ENCODE measurements around the gene LRRC38. TPM values are rescaled to one million over a fixed set of nuclear protein-coding genes. Genes with fewer than 3 reads are reported as not detected.

The LRRC38 gene
- total RNA-seq, 5 donors from 2014 or later (not counting 1 experiment from before 2014, with no cell fraction given): 0.13 TPM; not detected in 4

DNA sequence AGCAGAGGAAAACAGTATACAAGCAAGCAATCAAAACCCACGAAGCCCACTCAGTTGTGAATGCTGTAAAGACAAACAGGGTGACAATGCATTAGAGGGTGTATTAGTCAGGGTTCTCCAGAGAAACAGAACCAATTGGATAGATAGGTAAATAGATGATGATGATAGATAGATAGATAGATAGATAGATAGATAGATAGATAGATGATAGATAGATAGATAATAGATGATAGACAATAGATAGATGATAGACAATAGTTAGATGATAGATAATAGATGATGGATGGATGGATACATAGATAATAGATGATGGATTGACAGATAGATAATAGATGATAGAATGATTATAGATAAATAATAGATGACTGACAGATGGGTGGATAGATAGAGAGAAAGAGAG, 48.3 kb downstream of the LRRC38 start:
- no peak for ATAC-seq (replicated peaks in 1 of 4)
- Mint-ChIP-seq H3K27me3 (no peaks in the 10 kb centered on the region), H3K27ac (no peak overlapping the region), H3K4me1 (no peaks in the 10 kb centered on the region), H3K36me3 (no peaks in the 10 kb centered on the region), H3K4me3 (no peak overlapping the region), H3K9me3 (no peaks in the 10 kb centered on the region)
- H3K9me3 ChIP-seq: no peaks in the 10 kb centered on the region
- CTCF ChIA-PET: interaction anchor here in 1 of 2 donors (0.6 kb wide), 2 partner anchors 72 to 489 kb away, joined by 5 read pairs; no protein-coding TSS in a partner anchor
- POLR2A ChIA-PET: no interaction called here
- no peak overlapping the region for H3K4me3 ChIP-seq (ENCODE audit: control insufficient read depth in 1 of 2, extremely low read depth in 1 of 2, low read length in 1 of 2)
- DNase-seq: no peak
- H3K27ac ChIP-seq (ENCODE audit: low read length): no peak overlapping the region
- H3K4me1 ChIP-seq (ENCODE audit: control insufficient read depth in 1 of 2, extremely low read depth in 1 of 2, insufficient read depth in 2 of 2, low read length in 2 of 2): no peaks in the 10 kb centered on the region
- no peaks in the 10 kb centered on the region for H3K36me3 ChIP-seq (ENCODE audit: control insufficient read depth in 2 of 2, extremely low read depth in 1 of 2, insufficient read depth in 1 of 2, low read length in 1 of 2)
- WGBS (ENCODE audit: insufficient coverage): no CpG with 5 or more reads among the region's 1 CpG
- peaks cover 0 to 14% of the 10 kb centered on the region in 2 experiments for H3K27me3 ChIP-seq (replicated peaks in 1 of 2; ENCODE audit: control insufficient read depth in 2 of 2, extremely low read depth in 1 of 2, insufficient read depth in 2 of 2, low read length in 1 of 2)

DNA sequence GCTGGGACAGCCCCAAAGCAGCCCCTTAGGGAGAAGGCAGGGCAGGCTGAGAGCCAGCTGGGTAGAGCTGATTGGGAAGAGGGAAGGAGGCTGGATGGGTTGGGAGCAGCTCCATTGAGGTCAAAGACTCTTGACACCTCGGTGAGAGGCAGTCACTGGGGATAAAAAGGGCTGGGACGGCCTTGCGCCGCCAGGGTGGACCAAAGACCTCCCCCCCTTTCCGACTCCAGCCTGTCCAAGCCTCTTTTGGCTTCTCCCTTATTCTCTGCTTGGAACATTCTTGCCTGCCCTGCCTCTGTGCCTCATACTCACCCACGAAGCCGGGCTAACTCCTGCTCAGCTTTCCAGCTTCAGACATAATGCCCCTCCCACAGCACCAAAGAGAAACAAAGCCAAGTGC, 51.1 kb downstream of the LRRC38 start:
- Mint-ChIP-seq H3K4me3 (no peak overlapping the region), H3K36me3 (no peaks in the 10 kb centered on the region), H3K4me1 (no peaks in the 10 kb centered on the region), H3K9me3 (no peaks in the 10 kb centered on the region), H3K27ac (no peak overlapping the region), H3K27me3 (peaks cover 0 to 4% of the 10 kb centered on the region in 2 donors)
- Histone ChIP-seq H3K27me3 (replicated peaks in 1 of 2; ENCODE audit: control insufficient read depth in 2 of 2, extremely low read depth in 1 of 2, insufficient read depth in 2 of 2, low read length in 1 of 2) (peaks cover 0 to 11% of the 10 kb centered on the region in 2 experiments), H3K27ac (ENCODE audit: low read length) (no peak overlapping the region), H3K4me1 (ENCODE audit: control insufficient read depth in 1 of 2, extremely low read depth in 1 of 2, insufficient read depth in 2 of 2, low read length in 2 of 2) (no peaks in the 10 kb centered on the region), H3K36me3 (ENCODE audit: control insufficient read depth in 2 of 2, extremely low read depth in 1 of 2, insufficient read depth in 1 of 2, low read length in 1 of 2) (no peaks in the 10 kb centered on the region), H3K9me3 (no peaks in the 10 kb centered on the region), H3K4me3 (ENCODE audit: control insufficient read depth in 1 of 2, extremely low read depth in 1 of 2, low read length in 1 of 2) (no peak overlapping the region)
- CTCF ChIA-PET: no interaction called here
- DNase-seq (no peak), ATAC-seq (replicated peaks in 1 of 4) (no peak)
- 75% methylated on average over 5 of the region's 7 CpGs for WGBS (ENCODE audit: insufficient coverage)
- POLR2A ChIA-PET: no interaction called here

- CTCF ChIA-PET: no interaction called here
- Mint-ChIP-seq H3K27me3 (peaks cover 0 to 4% of the 10 kb centered on the region in 2 donors), H3K4me1 (no peaks in the 10 kb centered on the region), H3K27ac (no peak overlapping the region), H3K4me3 (no peak overlapping the region), H3K9me3 (no peaks in the 10 kb centered on the region), H3K36me3 (no peaks in the 10 kb centered on the region)
- Histone ChIP-seq H3K36me3 (ENCODE audit: control insufficient read depth in 2 of 2, extremely low read depth in 1 of 2, insufficient read depth in 1 of 2, low read length in 1 of 2) (no peaks in the 10 kb centered on the region), H3K27ac (ENCODE audit: low read length) (no peak overlapping the region), H3K27me3 (replicated peaks in 1 of 2; ENCODE audit: control insufficient read depth in 2 of 2, extremely low read depth in 1 of 2, insufficient read depth in 2 of 2, low read length in 1 of 2) (peaks cover 0 to 11% of the 10 kb centered on the region in 2 experiments), H3K4me1 (ENCODE audit: control insufficient read depth in 1 of 2, extremely low read depth in 1 of 2, insufficient read depth in 2 of 2, low read length in 2 of 2) (no peaks in the 10 kb centered on the region), H3K4me3 (ENCODE audit: control insufficient read depth in 1 of 2, extremely low read depth in 1 of 2, low read length in 1 of 2) (no peak overlapping the region), H3K9me3 (no peaks in the 10 kb centered on the region)
- DNase-seq (no peak), ATAC-seq (replicated peaks in 1 of 4) (no peak)
- WGBS (ENCODE audit: insufficient coverage): 100% methylated on average over 1 of the region's 2 CpGs
- POLR2A ChIA-PET: no interaction called here
Measured at GRCh38 chr1:13461977-13462376, 51.8 kb downstream of the LRRC38 start.

DNA sequence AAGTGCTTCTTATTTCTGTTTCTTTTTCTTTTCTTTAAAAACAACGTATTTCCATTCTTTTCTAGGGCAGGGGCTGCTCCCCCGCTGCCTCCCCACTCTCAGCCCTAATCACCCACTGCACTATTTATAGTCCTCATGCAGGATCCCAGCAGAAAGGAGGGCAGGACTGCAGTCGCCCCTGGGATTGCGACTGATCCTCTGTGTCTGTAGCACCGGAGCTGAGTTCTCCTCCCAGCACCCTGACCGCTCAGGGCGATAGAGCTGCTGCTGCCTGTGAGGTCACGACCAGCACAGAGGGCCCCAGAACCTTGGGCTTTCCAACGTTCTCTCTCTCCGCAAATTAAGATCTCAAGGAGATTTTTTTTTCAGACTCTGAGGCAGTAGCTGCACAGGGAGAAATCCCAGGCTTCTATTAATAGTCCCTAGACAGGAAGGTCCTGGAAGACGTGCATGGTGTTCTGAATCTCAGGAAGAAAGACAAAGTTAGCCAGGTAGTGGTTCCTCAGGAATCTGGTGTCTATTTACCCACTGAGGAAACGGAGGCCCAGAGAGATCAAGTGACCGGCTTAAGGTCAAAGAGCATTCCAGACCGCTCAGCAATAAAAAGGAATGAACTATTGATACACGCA, 56.8 kb downstream of the LRRC38 start:
- Histone ChIP-seq H3K36me3 (ENCODE audit: control insufficient read depth in 2 of 2, extremely low read depth in 1 of 2, insufficient read depth in 1 of 2, low read length in 1 of 2) (no peaks in the 10 kb centered on the region), H3K9me3 (no peaks in the 10 kb centered on the region), H3K27ac (ENCODE audit: low read length) (no peak overlapping the region), H3K27me3 (replicated peaks in 1 of 2; ENCODE audit: control insufficient read depth in 2 of 2, extremely low read depth in 1 of 2, insufficient read depth in 2 of 2, low read length in 1 of 2) (peaks cover 0 to 16% of the 10 kb centered on the region in 2 experiments), H3K4me3 (ENCODE audit: control insufficient read depth in 1 of 2, extremely low read depth in 1 of 2, low read length in 1 of 2) (no peak overlapping the region), H3K4me1 (ENCODE audit: control insufficient read depth in 1 of 2, extremely low read depth in 1 of 2, insufficient read depth in 2 of 2, low read length in 2 of 2) (no peaks in the 10 kb centered on the region)
- Mint-ChIP-seq H3K9me3 (no peaks in the 10 kb centered on the region), H3K4me3 (no peak overlapping the region), H3K4me1 (no peaks in the 10 kb centered on the region), H3K27ac (no peak overlapping the region), H3K36me3 (no peaks in the 10 kb centered on the region), H3K27me3 (peaks cover 3 to 4% of the 10 kb centered on the region in 2 donors)
- DNase-seq (no peak), ATAC-seq (replicated peaks in 1 of 4) (no peak)
- POLR2A ChIA-PET: no interaction called here
- 69% methylated on average over 9 of the region's 15 CpGs for WGBS (ENCODE audit: insufficient coverage)
- CTCF ChIA-PET: no interaction called here

DNA sequence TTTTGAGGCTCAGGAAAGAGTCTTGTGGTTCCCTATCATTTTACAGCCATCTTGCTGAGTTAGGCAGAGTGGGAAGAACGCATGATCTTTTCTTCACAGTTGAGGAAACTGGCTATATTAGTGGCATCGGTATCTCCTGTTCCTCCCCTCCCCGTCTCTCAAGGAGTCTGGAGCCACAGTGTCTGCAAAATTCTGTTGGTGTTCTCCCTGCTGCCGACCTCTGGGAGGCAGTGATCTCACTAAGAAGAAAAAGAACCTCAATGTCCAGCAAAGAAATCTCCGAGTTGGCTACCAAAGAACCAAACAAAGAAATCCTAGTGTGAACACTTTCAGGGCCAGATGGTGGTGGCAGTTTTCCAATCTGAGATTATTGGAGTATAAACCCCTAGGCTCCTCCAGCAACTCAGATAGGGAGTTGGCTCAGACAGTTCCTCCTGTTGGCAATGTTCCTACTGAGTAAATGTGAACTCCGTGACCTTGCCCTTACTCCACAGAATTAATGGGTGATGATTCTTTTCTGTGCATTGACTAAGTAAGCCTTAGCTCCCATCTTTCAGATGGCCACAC, 62.3 kb downstream of the LRRC38 start:
- H3K27ac Mint-ChIP-seq: no peak overlapping the region
- peaks cover 0 to 2% of the 10 kb centered on the region in 2 donors for H3K27me3 Mint-ChIP-seq
- no peak for DNase-seq
- H3K9me3 Mint-ChIP-seq: no peaks in the 10 kb centered on the region
- H3K36me3 Mint-ChIP-seq: no peaks in the 10 kb centered on the region
- Histone ChIP-seq H3K4me3 (ENCODE audit: control insufficient read depth in 1 of 2, extremely low read depth in 1 of 2, low read length in 1 of 2) (no peak overlapping the region), H3K9me3 (no peaks in the 10 kb centered on the region), H3K27ac (ENCODE audit: low read length) (no peak overlapping the region), H3K27me3 (replicated peaks in 1 of 2; ENCODE audit: control insufficient read depth in 2 of 2, extremely low read depth in 1 of 2, insufficient read depth in 2 of 2, low read length in 1 of 2) (peaks cover 0 to 6% of the 10 kb centered on the region in 2 experiments), H3K36me3 (ENCODE audit: control insufficient read depth in 2 of 2, extremely low read depth in 1 of 2, insufficient read depth in 1 of 2, low read length in 1 of 2) (no peaks in the 10 kb centered on the region), H3K4me1 (ENCODE audit: control insufficient read depth in 1 of 2, extremely low read depth in 1 of 2, insufficient read depth in 2 of 2, low read length in 2 of 2) (no peaks in the 10 kb centered on the region)
- H3K4me1 Mint-ChIP-seq: no peaks in the 10 kb centered on the region
- ChIA-PET POLR2A (no interaction called here), CTCF (no interaction called here)
- 37% methylated on average over 4 of the region's 6 CpGs for WGBS (ENCODE audit: insufficient coverage)
- ATAC-seq (replicated peaks in 1 of 4): no peak
- no peak overlapping the region for H3K4me3 Mint-ChIP-seq

GRCh38 chr1:13450204-13450603, 63.6 kb downstream of the LRRC38 start:
- H3K27me3 Mint-ChIP-seq: peaks cover 0 to 2% of the 10 kb centered on the region in 2 donors
- H3K27ac ChIP-seq (ENCODE audit: low read length): no peak overlapping the region
- no peaks in the 10 kb centered on the region for H3K27me3 ChIP-seq (replicated peaks in 1 of 2; ENCODE audit: control insufficient read depth in 2 of 2, extremely low read depth in 1 of 2, insufficient read depth in 2 of 2, low read length in 1 of 2)
- no peaks in the 10 kb centered on the region for H3K9me3 Mint-ChIP-seq
- ChIA-PET POLR2A (no interaction called here), CTCF (no interaction called here)
- H3K9me3 ChIP-seq: no peaks in the 10 kb centered on the region
- no peak overlapping the region for H3K27ac Mint-ChIP-seq
- H3K4me1 ChIP-seq (ENCODE audit: control insufficient read depth in 1 of 2, extremely low read depth in 1 of 2, insufficient read depth in 2 of 2, low read length in 2 of 2): no peaks in the 10 kb centered on the region
- H3K4me1 Mint-ChIP-seq: no peaks in the 10 kb centered on the region
- no peak overlapping the region for H3K4me3 Mint-ChIP-seq
- H3K36me3 Mint-ChIP-seq: no peaks in the 10 kb centered on the region
- WGBS (ENCODE audit: insufficient coverage): 83% methylated on average over 4 of the region's 7 CpGs
- H3K36me3 ChIP-seq (ENCODE audit: control insufficient read depth in 2 of 2, extremely low read depth in 1 of 2, insufficient read depth in 1 of 2, low read length in 1 of 2): no peaks in the 10 kb centered on the region
- no peak overlapping the region for H3K4me3 ChIP-seq (ENCODE audit: control insufficient read depth in 1 of 2, extremely low read depth in 1 of 2, low read length in 1 of 2)
- ATAC-seq (replicated peaks in 1 of 4) (no peak), DNase-seq (no peak)
